ENCODE data around the gene LMO7.

- no peak for TF ChIP-seq EP300 (IDR thresholded peaks at IDR 0.05)
- no peak for TF ChIP-seq CTCF (IDR thresholded peaks at IDR 0.05)
- TF ChIP-seq POLR2AphosphoS5 (IDR thresholded peaks at IDR 0.05): no peak
These were observed 165.3 kb downstream of the LMO7 start for GRCh38 chr13:75801388-75801945.
